ENCODE results near the gene COL23A1.

COL23A1 gene

DNA sequence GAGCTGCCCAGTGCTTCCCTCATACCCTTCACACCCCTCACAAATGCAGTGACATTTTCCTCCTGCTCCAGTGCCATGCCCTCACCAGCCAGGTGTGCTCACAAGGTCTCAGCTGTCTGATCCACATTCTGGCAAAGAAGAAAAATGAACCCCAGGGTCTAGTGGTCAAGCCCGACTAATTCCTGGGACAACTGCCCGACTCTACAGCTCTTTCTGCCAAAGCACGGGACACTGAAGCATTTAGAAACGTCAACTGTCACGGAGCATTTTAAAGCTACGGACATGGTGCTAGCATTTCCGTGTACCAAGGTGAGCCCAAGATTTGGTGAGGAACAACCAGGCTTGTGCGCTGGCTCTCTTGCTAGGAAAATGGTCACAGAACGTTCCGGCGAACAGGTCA, 300.8 kb downstream of the COL23A1 start:
- Histone ChIP-seq H3K4me3 (ENCODE audit: low read depth, low read length) (no peak overlapping the region), H3K4me1 (ENCODE audit: control insufficient read depth, insufficient read depth, low read length) (no peaks in the 10 kb centered on the region), H3K9ac (ENCODE audit: low read depth, low read length) (no peak overlapping the region), H3K27me3 (ENCODE audit: control insufficient read depth, insufficient read depth, low read length) (no peaks in the 10 kb centered on the region), H3K9me3 (ENCODE audit: control insufficient read depth, insufficient read depth, low read length) (no peaks in the 10 kb centered on the region), H3K27ac (ENCODE audit: low read depth, low read length) (no peak overlapping the region), H3K36me3 (ENCODE audit: control insufficient read depth, insufficient read depth, low read length) (no peaks in the 10 kb centered on the region)

DNA sequence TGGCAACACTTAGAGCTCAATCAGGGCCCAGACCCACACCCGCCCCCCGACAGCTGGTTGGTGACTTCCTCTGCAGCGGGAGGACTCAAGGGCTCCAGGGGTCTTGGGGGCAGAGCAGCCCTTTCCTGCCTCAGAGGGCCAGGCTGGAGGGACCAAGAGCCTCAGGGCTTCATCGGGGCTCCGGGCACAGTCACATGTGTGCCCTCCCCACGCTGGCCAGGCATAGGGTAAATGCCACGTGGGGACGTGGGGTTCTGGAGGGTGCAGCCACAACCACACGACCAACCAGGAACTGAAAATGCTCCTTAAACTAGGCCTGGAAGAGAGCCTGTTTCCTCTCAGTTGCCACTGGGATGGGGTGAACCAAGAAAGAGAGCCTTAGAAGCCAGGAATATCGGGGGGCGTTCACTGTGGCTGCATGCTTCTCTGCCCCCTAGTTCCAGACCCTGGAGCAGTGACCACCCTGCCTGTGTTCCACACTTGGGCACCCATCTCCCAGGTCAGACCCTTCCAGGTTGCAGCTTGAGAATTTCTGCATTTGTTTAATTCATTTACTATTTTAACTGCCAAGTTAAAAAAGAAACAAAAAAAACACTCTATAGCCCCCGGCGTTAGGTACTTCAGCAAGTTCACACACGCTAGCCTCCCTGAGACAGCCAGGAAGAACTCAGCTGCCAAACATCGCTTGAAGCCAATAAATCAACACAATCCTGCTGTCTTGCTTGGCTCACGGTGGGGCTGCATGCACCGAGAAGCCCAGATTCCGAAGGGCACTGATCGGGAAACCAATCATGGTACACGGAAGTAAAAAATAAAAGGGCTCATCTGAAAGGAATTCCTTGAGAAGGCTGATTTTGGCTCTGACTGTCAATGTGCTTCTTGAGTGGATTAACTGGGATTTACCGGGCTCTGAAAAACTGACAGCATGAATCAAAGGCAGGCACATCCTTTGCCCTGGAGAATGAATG, 301.5 kb downstream of the COL23A1 start:
- Histone ChIP-seq H3K27ac (ENCODE audit: low read depth, low read length) (no peak overlapping the region), H3K9ac (ENCODE audit: low read depth, low read length) (no peak overlapping the region), H3K27me3 (ENCODE audit: control insufficient read depth, insufficient read depth, low read length) (no peaks in the 10 kb centered on the region), H3K9me3 (ENCODE audit: control insufficient read depth, insufficient read depth, low read length) (peaks cover 3% of the 10 kb centered on the region; the same call in 1 of the 2 replicates), H3K36me3 (ENCODE audit: control insufficient read depth, insufficient read depth, low read length) (no peaks in the 10 kb centered on the region), H3K4me3 (ENCODE audit: low read depth, low read length) (no peak overlapping the region), H3K4me1 (ENCODE audit: control insufficient read depth, insufficient read depth, low read length) (no peaks in the 10 kb centered on the region)

DNA sequence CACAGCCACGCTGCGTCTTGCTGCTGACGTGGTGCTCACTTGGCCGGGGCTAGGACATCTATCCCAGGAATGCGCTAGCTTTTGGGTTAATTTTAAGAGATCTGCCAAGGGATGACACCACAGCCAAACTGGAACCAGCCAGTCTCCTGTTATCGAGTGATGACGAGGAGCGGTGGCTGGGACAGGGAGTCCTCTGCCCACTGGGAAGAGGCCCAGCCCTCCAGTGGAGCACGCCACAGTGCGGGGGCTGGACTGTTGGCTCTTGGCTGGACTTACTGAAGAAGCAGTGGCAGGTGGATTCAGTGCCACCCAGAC, 302.4 kb downstream of the COL23A1 start:
- H3K9me3 ChIP-seq (ENCODE audit: control insufficient read depth, insufficient read depth, low read length) = peaks cover 3% of the 10 kb centered on the region; the same call in 1 of the 2 replicates
- H3K27ac ChIP-seq (ENCODE audit: low read depth, low read length) = no peak overlapping the region
- H3K27me3 ChIP-seq (ENCODE audit: control insufficient read depth, insufficient read depth, low read length) = no peaks in the 10 kb centered on the region
- no peak overlapping the region for H3K4me3 ChIP-seq (ENCODE audit: low read depth, low read length)
- H3K9ac ChIP-seq (ENCODE audit: low read depth, low read length) = no peak overlapping the region
- H3K4me1 ChIP-seq (ENCODE audit: control insufficient read depth, insufficient read depth, low read length) = no peaks in the 10 kb centered on the region
- H3K36me3 ChIP-seq (ENCODE audit: control insufficient read depth, insufficient read depth, low read length) = no peaks in the 10 kb centered on the region

DNA sequence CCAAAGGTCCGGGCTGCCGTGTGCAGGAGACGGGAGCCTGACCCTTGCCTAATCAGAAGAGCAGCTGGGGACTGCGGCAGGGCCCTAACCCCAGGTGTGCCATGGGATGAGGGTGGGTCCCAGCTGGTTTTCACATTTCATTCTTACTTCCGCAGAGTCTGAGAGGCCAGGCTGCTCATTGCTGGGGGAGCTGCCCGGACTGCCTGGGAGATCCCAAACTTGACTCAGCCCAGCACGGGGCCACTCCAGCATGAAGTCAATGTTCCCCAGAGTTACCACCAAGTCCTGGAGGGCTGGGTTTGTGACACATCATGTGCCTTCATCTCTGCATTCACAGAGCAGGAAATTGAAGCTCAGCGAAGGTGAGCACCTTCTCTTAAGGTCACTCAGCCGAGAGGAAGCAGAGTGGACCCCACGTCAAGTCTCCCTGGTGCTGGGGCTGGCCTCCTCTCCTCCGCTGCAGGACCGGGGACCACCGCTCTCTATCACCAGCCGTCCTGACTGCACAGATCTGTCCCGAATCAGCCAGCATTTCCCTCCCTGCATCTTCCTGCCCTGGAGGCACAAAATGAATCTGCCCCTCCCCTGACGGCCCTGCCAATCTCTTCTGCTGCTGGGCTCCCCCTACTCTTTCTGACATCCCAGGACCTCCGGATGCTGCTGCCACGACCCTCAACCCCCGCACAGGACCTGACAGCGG, 303.0 kb downstream of the COL23A1 start:
- no peaks in the 10 kb centered on the region for H3K36me3 ChIP-seq (ENCODE audit: control insufficient read depth, insufficient read depth, low read length)
- no peaks in the 10 kb centered on the region for H3K27me3 ChIP-seq (ENCODE audit: control insufficient read depth, insufficient read depth, low read length)
- no peak overlapping the region for H3K4me3 ChIP-seq (ENCODE audit: low read depth, low read length)
- H3K9ac ChIP-seq (ENCODE audit: low read depth, low read length) = no peak overlapping the region
- no peak overlapping the region for H3K27ac ChIP-seq (ENCODE audit: low read depth, low read length)
- H3K4me1 ChIP-seq (ENCODE audit: control insufficient read depth, insufficient read depth, low read length) = no peaks in the 10 kb centered on the region
- peaks cover 3% of the 10 kb centered on the region; the same call in 1 of the 2 replicates for H3K9me3 ChIP-seq (ENCODE audit: control insufficient read depth, insufficient read depth, low read length)

DNA sequence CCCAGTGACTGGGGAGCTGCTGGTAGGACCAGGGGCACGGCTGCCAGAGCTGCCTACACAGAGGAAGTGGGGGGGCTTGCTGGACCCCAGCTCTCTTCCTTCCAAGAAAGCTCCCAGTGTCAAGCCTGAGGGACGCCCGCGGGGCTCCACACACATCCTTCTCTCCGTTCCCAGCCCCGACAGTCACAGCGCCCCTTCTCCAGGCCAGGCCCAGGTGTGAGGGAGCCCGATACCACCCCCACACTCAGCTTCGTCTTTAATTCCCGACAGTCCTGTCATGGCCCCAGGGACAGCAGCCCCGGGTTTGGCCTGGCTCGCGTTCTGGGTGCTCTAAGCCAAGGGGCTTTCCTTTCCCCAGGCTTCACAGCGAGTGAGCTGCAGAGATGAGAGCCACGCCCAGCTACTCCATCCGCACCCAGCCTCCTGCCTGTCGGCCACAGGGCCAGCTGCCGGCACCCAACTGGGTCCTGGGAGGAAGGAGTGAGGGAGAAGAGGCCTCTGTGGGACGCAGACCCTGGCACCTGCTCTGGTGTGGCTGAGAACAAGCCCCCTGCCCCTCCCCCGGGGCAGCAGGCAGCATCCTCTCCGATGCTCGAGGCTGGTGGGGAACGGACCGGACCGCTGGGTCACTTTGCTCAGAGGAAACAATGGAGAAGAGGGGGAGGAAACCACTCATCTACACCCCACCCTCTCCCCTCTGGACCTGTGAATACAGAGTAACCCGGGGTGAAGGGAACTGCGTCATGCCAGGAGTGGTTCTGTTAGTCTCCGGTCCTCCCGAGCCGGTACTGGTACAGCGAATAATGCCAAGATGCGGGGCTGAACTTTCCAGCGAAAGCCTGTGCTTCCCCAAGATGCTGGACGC, 303.7 kb downstream of the COL23A1 start:
- no peaks in the 10 kb centered on the region for H3K27me3 ChIP-seq (ENCODE audit: control insufficient read depth, insufficient read depth, low read length)
- peaks cover 3% of the 10 kb centered on the region; the same call in 1 of the 2 replicates for H3K9me3 ChIP-seq (ENCODE audit: control insufficient read depth, insufficient read depth, low read length)
- H3K27ac ChIP-seq (ENCODE audit: low read depth, low read length) = no peak overlapping the region
- H3K4me3 ChIP-seq (ENCODE audit: low read depth, low read length) = no peak overlapping the region
- H3K4me1 ChIP-seq (ENCODE audit: control insufficient read depth, insufficient read depth, low read length) = no peaks in the 10 kb centered on the region
- H3K9ac ChIP-seq (ENCODE audit: low read depth, low read length) = no peak overlapping the region
- no peaks in the 10 kb centered on the region for H3K36me3 ChIP-seq (ENCODE audit: control insufficient read depth, insufficient read depth, low read length)

DNA sequence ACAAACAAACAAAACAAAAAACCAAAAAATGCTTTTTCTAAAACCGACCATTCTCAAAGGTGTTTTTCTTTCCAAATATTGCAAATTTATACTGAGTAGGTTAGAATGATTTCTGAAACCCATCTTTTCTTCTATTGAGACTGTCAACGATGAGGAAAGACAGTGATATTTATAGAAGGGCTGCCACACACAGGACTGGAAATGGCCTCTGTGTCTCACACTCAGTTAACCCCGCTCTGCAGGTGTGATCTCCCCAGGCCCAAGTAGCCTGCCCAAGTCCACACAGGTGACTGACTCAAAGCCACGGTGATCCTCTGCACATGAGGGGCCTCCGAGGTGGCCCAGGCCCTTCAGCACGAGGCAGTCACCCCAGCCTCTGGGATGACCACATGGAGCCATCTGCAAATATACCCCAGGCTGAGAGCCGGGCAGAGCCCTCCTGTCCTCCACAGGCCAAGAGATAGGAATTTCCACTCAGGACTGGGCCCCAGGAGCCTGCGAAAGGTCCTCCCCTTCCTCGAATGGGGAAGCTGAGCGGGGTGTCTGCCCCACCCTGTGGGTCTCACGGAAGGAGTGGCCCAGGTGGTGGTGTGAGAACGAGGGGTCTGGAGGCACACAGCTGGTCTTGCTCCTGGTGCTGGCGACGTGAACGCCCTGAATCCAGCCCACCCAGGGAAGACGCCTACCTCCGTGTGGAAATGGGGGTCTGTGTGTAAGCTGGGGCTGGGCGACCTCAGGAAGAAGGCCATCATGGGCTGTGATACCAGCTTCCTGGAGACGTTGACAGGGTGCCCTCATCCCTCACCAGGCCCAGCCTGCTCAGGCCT, 304.6 kb downstream of the COL23A1 start:
- Histone ChIP-seq H3K4me1 (ENCODE audit: control insufficient read depth, insufficient read depth, low read length) (no peaks in the 10 kb centered on the region), H3K27me3 (ENCODE audit: control insufficient read depth, insufficient read depth, low read length) (no peaks in the 10 kb centered on the region), H3K36me3 (ENCODE audit: control insufficient read depth, insufficient read depth, low read length) (no peaks in the 10 kb centered on the region), H3K9ac (ENCODE audit: low read depth, low read length) (no peak overlapping the region), H3K27ac (ENCODE audit: low read depth, low read length) (no peak overlapping the region), H3K9me3 (ENCODE audit: control insufficient read depth, insufficient read depth, low read length) (peaks cover 3% of the 10 kb centered on the region; the same call in 1 of the 2 replicates), H3K4me3 (ENCODE audit: low read depth, low read length) (no peak overlapping the region)

DNA sequence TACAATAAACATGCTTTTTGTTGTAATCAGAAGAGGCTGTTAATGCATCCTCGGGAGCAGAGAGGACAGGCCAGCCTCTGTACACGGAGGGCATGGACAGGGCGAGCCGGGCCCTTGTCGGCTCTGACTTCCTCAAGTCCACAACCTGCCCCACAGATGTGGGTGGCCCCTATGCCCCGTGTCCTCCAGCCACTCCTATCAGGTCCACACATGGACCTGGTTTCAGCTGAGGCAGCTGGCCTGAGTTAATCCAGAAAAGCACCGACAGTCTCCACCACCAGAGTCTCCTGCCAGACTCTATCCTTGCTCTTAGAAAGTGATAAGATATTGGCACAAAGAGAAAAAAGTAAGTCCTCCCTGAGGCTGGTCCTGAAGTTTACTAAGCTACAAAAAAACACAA, 305.2 kb downstream of the COL23A1 start:
- Histone ChIP-seq H3K36me3 (ENCODE audit: control insufficient read depth, insufficient read depth, low read length) (no peaks in the 10 kb centered on the region), H3K27ac (ENCODE audit: low read depth, low read length) (no peak overlapping the region), H3K9ac (ENCODE audit: low read depth, low read length) (no peak overlapping the region), H3K27me3 (ENCODE audit: control insufficient read depth, insufficient read depth, low read length) (peaks cover 3% of the 10 kb centered on the region; the same call in 1 of the 2 replicates), H3K9me3 (ENCODE audit: control insufficient read depth, insufficient read depth, low read length) (peaks cover 3% of the 10 kb centered on the region; the same call in 1 of the 2 replicates), H3K4me1 (ENCODE audit: control insufficient read depth, insufficient read depth, low read length) (no peaks in the 10 kb centered on the region), H3K4me3 (ENCODE audit: low read depth, low read length) (no peak overlapping the region)

DNA sequence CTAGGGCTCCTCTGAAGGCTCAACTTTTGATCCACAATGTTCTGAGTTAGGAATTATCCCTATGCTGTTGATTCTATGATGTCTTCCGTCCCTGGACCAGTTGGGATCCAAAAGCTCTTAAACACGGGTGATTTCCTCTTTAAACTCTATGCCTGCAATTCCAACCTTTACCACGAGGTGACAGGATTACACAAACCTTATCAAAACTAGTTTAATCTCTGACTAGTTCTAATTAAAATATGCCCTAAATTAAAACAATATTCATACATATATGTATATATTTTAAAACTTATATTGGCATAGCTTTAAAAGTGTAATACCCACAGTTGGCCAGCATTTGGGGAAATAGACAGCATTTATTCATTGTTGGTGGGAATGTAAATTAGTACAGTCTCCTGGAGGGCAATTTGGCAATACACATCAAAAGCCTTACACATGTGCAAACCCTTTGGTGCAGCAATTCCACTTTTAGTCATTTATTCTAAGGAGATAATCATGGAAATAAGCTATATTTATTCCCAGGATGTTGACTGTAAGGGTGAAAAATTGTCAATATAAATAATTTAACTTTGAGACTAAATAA, 306.0 kb downstream of the COL23A1 start:
- Histone ChIP-seq H3K27ac (ENCODE audit: low read depth, low read length) (no peak overlapping the region), H3K4me1 (ENCODE audit: control insufficient read depth, insufficient read depth, low read length) (no peaks in the 10 kb centered on the region), H3K27me3 (ENCODE audit: control insufficient read depth, insufficient read depth, low read length) (peaks cover 3% of the 10 kb centered on the region; the same call in 1 of the 2 replicates), H3K9me3 (ENCODE audit: control insufficient read depth, insufficient read depth, low read length) (peaks cover 3% of the 10 kb centered on the region; the same call in 1 of the 2 replicates), H3K36me3 (ENCODE audit: control insufficient read depth, insufficient read depth, low read length) (no peaks in the 10 kb centered on the region), H3K9ac (ENCODE audit: low read depth, low read length) (no peak overlapping the region), H3K4me3 (ENCODE audit: low read depth, low read length) (no peak overlapping the region)

DNA sequence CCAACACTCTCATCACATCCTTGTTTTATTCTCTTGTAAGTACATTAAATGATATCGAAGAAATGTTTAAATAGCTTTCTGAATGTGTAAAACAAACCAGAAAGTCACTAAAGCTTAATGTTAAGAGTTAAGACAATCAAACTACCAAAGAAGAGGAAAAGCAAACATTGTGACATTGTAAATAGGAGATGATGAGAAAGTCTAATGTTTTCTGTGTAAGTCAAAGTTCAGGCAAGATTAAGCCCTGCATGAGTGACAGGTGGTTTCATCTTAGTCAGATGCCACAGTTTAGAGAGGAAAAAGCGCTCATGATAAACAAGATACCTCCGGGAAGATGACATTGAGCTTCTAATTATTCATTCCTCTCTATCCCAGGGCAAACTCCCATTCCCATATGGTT, 306.7 kb downstream of the COL23A1 start:
- Histone ChIP-seq H3K4me1 (ENCODE audit: control insufficient read depth, insufficient read depth, low read length) (no peaks in the 10 kb centered on the region), H3K9me3 (ENCODE audit: control insufficient read depth, insufficient read depth, low read length) (peaks cover 3% of the 10 kb centered on the region; the same call in 1 of the 2 replicates)

More for the DNA sequence above, 306.7 kb downstream of the COL23A1 start:
- Histone ChIP-seq H3K27ac (ENCODE audit: low read depth, low read length) (no peak overlapping the region), H3K27me3 (ENCODE audit: control insufficient read depth, insufficient read depth, low read length) (peaks cover 3% of the 10 kb centered on the region; the same call in 1 of the 2 replicates), H3K9ac (ENCODE audit: low read depth, low read length) (no peak overlapping the region), H3K36me3 (ENCODE audit: control insufficient read depth, insufficient read depth, low read length) (no peaks in the 10 kb centered on the region), H3K4me3 (ENCODE audit: low read depth, low read length) (no peak overlapping the region)

Measured in HUES48 (cell line).